UCSD-AML1 (cell line): ENCODE data around the gene ANKRD2.

Experiments used
- DNase-seq: peaks from one replicate; lab custom pipeline; 2025; ENCODE audit not compliant: unreplicated experiment; lab: John Stamatoyannopoulos, UW

The ANKRD2 gene

GRCh38 chr10:97590748-97591495 lies 18.3 kb downstream of the ANKRD2 start:
- no peak for DNase-seq

GRCh38 chr10:97593421-97593820 lies 20.8 kb downstream of the ANKRD2 start:
- no peak for DNase-seq

GRCh38 chr10:97596101-97597082 lies 23.8 kb downstream of the ANKRD2 start:
- DNase-seq = no peak

GRCh38 chr10:97597778-97598177 lies 25.2 kb downstream of the ANKRD2 start:
- DNase-seq = no peak

GRCh38 chr10:97598407-97599271 lies 26.1 kb downstream of the ANKRD2 start:
- no peak for DNase-seq

GRCh38 chr10:97599272-97599619 lies 26.7 kb downstream of the ANKRD2 start:
- no peak for DNase-seq

- DNase-seq = no peak
Observed at GRCh38 chr10:97600616-97601015, 28.0 kb downstream of the ANKRD2 start.

GRCh38 chr10:97601268-97602215 lies 29.0 kb downstream of the ANKRD2 start:
- DNase-seq = no peak

- DNase-seq = no peak
Observed at GRCh38 chr10:97607095-97607636, 34.6 kb downstream of the ANKRD2 start.

- no peak for DNase-seq
Observed at GRCh38 chr10:97608991-97609561, 36.5 kb downstream of the ANKRD2 start.

GRCh38 chr10:97611473-97611872 lies 38.9 kb downstream of the ANKRD2 start:
- no peak for DNase-seq

- no peak for DNase-seq
Observed at GRCh38 chr10:97612386-97612785, 39.8 kb downstream of the ANKRD2 start.

- no peak for DNase-seq
Observed at GRCh38 chr10:97618285-97618684, 45.7 kb downstream of the ANKRD2 start.

- DNase-seq = no peak
Observed at GRCh38 chr10:97618733-97619132, 46.2 kb downstream of the ANKRD2 start.

- no peak for DNase-seq
Observed at GRCh38 chr10:97623277-97623676, 50.7 kb downstream of the ANKRD2 start.

GRCh38 chr10:97627731-97628130 lies 55.2 kb downstream of the ANKRD2 start:
- DNase-seq = no peak

- no peak for DNase-seq
Observed at GRCh38 chr10:97628228-97628627, 55.6 kb downstream of the ANKRD2 start.

- DNase-seq = no peak
Observed at GRCh38 chr10:97629289-97629688, 56.7 kb downstream of the ANKRD2 start.

GRCh38 chr10:97631098-97631497 lies 58.5 kb downstream of the ANKRD2 start:
- DNase-seq = no peak
